CD4-positive, alpha-beta T cell treated with Interleukin-1 beta for 1 hour (primary cell): ENCODE measurements around the gene TTC6.

Source experiments
- DNase-seq, 2 donors: peaks; one replicate each; pipeline ENCODE4 v3.0.0-alpha.2; 2020 to 2022

The TTC6 gene

DNA sequence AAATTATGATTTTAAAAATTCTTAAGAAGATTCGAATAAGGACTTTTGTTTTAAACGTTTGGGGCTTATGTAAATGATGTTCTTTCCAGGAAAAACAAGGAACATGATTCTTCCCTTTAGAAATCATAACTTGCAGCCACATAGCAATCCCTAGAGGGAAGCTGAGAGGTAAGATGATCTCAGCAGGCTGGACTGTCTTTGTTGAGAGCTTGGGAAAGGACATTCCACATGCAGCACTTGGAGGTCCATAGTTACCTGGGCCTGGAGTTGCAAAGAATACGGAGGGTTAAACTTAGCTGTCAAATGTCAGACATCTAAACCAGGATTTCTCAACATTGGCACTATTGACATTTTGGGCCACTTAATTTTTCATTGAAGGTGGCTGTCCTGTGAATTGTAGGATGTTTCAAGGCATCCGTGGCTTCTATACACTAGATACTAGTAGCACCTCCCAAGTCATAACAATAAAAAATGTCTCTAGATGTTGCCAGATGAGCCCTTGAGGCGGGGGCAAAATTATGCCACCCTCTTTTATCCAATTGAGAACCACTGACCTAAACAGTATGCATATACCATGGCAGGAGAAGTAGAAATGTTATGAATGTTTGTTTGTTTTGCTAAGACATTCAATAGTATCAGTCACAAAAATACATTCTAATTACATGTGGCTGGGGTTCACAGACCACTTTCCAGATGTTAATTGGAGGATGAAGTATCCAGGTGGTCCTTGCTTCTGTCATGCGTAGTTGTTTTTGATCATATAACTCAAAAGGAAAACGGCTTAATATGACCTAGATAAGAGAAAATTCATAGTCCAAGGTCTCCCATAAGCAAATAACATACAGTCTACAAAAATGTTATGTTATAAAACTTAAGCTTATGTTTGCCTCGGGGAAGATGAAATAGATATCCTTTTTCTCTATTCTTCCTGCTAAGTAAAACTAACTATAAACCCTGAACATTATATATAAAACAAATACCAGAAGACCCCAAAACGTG, 30.5 kb downstream of the TTC6 start:
- no peak for DNase-seq

DNA sequence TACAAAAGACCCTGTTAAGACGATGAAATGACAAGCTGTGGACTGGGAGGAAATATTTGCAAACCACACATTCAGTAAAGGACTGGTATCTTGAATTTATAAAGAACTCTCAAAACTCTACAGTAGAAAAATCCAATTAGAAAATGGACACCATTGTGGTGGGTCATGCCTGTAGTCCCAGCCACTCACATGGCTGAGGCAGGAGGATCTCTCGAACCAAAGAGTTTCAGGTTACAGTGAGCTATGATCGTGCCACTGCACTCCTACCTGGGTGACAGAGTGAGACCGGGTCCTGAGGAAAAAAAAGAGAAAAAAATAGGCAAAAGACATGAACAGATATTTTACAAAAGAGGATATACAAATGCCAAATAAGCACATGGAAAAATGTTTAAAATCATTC, 41.9 kb downstream of the TTC6 start:
- no peak for DNase-seq

DNA sequence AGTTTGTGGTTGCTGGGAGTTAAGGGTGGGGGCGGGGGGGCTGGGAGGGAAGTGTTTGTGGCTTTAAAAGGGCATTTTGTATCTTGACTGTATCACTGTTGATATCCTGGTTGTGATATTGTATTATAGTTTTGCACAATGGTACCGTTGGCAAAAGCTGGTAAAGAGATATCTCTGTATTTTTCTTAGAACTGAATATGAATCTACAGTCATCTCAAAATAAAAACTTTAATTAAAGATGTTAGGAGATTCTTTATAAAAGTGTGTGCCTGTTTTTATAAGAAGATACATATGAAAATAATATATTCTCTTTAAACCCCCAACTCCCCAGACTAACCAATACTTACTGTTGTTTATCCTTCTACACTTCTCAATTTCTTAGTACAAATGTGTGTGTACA, 43.2 kb downstream of the TTC6 start:
- no peak for DNase-seq

DNA sequence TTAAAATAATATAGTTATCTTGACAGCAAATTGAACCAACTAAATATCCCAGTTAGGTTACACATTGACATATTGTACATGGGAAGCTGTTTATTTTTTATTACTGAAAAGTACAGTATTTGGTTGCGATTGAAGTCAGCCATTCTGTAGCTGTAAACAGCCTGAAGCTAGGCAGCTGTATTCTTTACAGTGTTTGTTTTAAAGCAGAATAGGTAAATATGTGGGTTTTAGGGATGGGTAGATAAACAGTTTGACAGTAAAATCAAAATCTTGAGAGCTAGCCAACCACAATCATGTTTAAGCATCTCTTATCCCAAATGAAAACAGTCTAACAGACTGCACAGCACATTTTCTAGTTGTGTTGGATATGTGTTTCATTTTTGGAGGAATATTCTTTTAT, 45.7 kb downstream of the TTC6 start:
- DNase-seq: no peak

DNA sequence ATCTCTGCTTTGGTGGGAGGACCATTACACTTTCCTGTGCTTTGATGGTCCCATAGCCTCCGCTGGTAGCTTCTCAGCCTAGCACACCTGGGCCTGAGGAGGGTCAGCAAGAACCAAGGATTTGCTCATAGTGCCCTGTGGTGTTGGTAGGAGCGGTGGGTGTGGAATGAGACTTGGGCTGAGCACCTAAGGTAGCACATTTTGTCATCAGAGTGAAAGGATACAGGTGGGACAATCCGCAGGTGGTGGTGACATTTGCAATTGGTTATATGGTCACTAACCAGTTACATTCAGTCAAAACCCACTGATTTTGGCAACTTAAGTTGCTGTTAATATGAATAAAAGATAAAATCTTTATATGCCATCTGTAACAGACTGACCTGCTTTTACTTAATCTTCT, 46.7 kb downstream of the TTC6 start:
- no peak for DNase-seq

DNA sequence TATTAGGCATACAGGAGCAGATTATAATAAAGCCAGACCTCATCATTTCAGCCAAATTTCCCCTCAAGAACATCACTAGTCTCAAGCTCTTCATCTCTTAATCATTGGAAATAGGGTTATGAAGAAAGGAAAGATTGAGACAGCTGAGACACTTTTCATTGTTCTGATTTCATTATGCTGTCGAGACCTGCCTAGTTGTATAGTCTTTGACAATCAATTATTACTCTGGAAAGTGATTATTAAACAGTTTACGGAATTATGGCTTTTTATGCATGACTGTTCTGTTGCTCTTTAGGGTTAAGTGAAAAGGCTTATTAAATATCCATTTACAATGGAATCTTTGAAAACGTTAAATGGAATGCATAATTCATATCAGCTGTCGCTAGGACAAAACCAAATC, 48.3 kb downstream of the TTC6 start:
- no peak for DNase-seq
